Measurements from ENCODE around the gene FOXL3. TPM values are rescaled to one million over a fixed set of nuclear protein-coding genes. Genes with fewer than 3 reads are reported as not detected.

Gene FOXL3
- total RNA-seq, 2 donors from 2014 or later, result 0.79 TPM; not detected in 1

- no peak overlapping the region for H3K4me3 ChIP-seq
- H3K27ac ChIP-seq, result no peak overlapping the region
- no peak overlapping the region for H3K9ac ChIP-seq (ENCODE audit: low read depth in 2 of 2, low read length in 2 of 2)
- DNase-seq, result no peak
- no peaks in the 10 kb centered on the region for H3K36me3 ChIP-seq
- no peaks in the 10 kb centered on the region for H3K9me3 ChIP-seq
- peaks cover 18% of the 10 kb centered on the region for H3K27me3 ChIP-seq
- intact Hi-C loops (cut with DNase I), result no loop called here
- no peak for TF ChIP-seq CTCF (IDR thresholded peaks at IDR 0.05)
- peaks cover 5% of the 10 kb centered on the region for H3K4me1 ChIP-seq
Observed at GRCh38 chr7:289209-289755, 688 bp upstream of the FOXL3 start.

- TF ChIP-seq CTCF (IDR thresholded peaks at IDR 0.05), result no peak
- H3K27me3 ChIP-seq, result peaks cover 18% of the 10 kb centered on the region
- peak overlapping the region; percentile 12 for H3K4me3 ChIP-seq
- DNase-seq, result no peak
- H3K27ac ChIP-seq, result no peak overlapping the region
- intact Hi-C loops (cut with DNase I), result no loop called here
- H3K9me3 ChIP-seq, result no peaks in the 10 kb centered on the region
- H3K4me1 ChIP-seq, result peaks cover 10% of the 10 kb centered on the region
- no peaks in the 10 kb centered on the region for H3K36me3 ChIP-seq
- no peak overlapping the region for H3K9ac ChIP-seq (ENCODE audit: low read depth in 2 of 2, low read length in 2 of 2)
Observed at GRCh38 chr7:290554-291372, 793 bp downstream of the FOXL3 start.

DNA sequence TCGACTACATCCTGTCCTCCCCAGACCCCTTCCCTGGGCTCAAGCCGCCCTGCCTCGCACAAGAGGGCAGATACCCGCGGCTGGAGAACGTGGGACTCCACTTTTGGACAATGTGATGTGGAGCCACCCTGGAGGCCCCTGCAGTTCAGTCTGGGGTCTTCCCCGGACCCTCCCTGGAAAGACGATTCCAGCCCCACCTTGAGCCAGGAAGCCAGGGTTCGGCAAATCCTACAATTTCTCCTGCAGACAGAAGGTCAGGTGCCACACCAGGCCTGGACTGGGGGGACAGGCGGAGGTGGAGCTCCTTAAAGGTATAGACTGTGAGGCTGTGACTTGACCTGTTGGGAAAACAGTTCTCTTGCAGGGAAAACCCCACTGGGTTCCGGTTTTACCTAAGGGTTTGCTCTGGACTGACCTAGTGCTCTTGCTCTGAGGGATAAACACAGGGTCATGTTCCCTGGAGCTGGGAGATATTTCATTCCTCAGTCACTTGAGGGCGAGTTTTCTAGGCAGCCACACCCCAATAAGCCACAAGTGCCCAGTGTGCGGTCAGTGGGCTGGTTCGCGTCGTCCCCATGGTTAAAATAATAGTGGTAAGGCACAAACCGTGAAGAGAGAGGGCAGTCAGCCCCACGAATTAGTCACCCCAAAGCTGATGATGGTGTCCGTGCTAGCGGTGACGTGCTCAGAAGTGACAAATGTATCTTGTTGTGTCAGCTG, 1.6 kb downstream of the FOXL3 start:
- intact Hi-C loops (cut with DNase I), result no loop called here

DNA sequence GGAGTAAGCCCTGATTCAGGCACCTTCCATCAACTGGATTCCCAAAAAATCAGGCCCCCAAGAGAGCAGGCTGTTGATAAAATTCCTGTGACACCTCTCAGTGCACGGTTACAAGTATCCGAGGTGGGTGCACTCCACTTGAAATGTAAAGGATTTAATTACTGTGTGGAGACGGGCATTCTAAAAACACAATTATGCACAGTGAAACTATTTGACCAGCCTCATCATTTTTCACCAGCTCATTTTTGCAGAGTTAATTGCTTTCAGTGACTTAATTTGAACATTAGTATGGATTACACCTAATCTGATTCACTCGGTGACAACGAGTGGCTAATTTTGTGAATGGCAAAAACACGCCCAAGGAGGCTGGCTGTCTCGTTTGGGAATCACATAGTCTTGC, 2.3 kb downstream of the FOXL3 start:
- DNase-seq, result no peak
- no peak overlapping the region for H3K27ac ChIP-seq
- H3K4me3 ChIP-seq, result no peak overlapping the region
- intact Hi-C loops (cut with DNase I), result no loop called here
- H3K9ac ChIP-seq (ENCODE audit: low read depth in 2 of 2, low read length in 2 of 2), result no peak overlapping the region
- H3K9me3 ChIP-seq, result no peaks in the 10 kb centered on the region
- H3K27me3 ChIP-seq, result peaks cover 18% of the 10 kb centered on the region
- TF ChIP-seq CTCF (IDR thresholded peaks at IDR 0.05), result no peak
- H3K4me1 ChIP-seq, result peaks cover 10% of the 10 kb centered on the region
- no peaks in the 10 kb centered on the region for H3K36me3 ChIP-seq

More for the DNA sequence above, 1.6 kb downstream of the FOXL3 start:
- peaks cover 10% of the 10 kb centered on the region for H3K4me1 ChIP-seq
- H3K4me3 ChIP-seq, result no peak overlapping the region
- no peak overlapping the region for H3K9ac ChIP-seq (ENCODE audit: low read depth in 2 of 2, low read length in 2 of 2)
- no peak for TF ChIP-seq CTCF (IDR thresholded peaks at IDR 0.05)
- peaks cover 18% of the 10 kb centered on the region for H3K27me3 ChIP-seq
- H3K9me3 ChIP-seq, result no peaks in the 10 kb centered on the region
- no peaks in the 10 kb centered on the region for H3K36me3 ChIP-seq
- no peak for DNase-seq
- H3K27ac ChIP-seq, result no peak overlapping the region

DNA sequence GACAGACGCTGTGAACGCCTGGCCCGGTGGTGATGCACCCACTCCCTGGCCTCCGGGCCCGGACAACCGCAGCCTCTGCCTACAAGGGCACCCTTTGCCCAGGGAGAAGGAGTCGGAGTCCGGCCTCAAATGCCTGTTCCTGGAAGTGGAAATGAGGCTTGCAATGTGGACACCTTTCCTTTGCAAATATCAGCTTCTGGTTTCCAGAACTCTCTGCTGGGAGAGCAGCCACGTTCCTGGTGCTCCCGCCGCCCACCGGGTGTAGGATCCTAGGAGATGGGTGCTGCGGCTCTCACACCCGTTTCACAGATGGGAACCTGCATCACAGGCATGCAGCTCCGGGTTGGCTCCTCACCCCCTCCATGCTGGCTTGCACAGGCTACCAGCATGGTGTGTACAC, 2.9 kb downstream of the FOXL3 start:
- H3K4me1 ChIP-seq, result peaks cover 10% of the 10 kb centered on the region
- no peak overlapping the region for H3K9ac ChIP-seq (ENCODE audit: low read depth in 2 of 2, low read length in 2 of 2)
- H3K27ac ChIP-seq, result no peak overlapping the region
- H3K4me3 ChIP-seq, result no peak overlapping the region
- no peaks in the 10 kb centered on the region for H3K36me3 ChIP-seq
- no peak for TF ChIP-seq CTCF (IDR thresholded peaks at IDR 0.05)
- DNase-seq, result no peak
- intact Hi-C loops (cut with DNase I), result no loop called here
- H3K9me3 ChIP-seq, result no peaks in the 10 kb centered on the region
- H3K27me3 ChIP-seq, result peaks cover 18% of the 10 kb centered on the region

Data from colonic mucosa (tissue), 4 donors.